ENCODE results near the gene YTHDF1.
"Not testable (repeated sequence)": the region's sequence is repeated elsewhere in the genome, so short reads cannot be mapped to it uniquely, and the experiment has no call there.

Gene YTHDF1

DNA sequence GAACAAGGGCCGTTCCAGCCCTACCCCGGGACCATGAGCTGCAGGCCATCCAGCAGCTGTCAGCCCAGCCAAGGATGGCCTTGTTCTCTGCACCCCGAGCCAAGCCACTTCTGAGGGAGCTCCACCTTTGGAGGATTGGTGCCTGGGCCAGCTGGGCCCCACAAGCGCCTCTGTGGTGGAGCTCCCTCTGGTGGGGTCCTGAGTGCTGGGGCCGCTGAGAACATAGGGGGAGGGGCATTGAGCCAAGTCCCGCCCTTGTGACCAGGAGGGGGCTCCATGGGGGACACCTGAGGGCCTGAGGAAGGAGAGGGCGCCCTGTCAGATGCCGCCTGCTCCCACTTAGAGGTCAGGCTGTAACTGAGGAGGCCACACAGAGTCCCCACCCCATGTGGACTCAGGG lies 43.2 kb downstream of the YTHDF1 start:
- DNase-seq (ENCODE audit: low read depth in 2 of 2): no peak

DNA sequence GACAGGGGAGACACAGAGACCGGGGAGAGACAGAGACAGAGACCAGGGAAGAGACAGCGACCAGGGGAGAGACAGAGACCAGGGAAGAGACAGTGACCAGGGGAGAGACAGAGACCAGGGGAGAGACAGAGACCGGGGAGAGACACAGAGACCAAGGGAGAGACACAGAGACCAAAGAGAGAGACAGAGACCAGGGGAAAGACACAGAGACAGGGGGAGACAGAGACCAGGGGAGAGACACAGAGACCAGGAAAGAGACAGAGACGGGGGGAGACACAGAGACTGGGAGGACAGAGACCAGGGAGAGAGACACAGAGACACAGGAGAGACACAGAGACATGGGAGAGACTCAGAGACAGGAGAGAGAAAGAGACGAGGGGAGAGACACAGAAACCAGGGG lies 43.9 kb downstream of the YTHDF1 start:
- no peak for DNase-seq (ENCODE audit: low read depth in 2 of 2)

DNA sequence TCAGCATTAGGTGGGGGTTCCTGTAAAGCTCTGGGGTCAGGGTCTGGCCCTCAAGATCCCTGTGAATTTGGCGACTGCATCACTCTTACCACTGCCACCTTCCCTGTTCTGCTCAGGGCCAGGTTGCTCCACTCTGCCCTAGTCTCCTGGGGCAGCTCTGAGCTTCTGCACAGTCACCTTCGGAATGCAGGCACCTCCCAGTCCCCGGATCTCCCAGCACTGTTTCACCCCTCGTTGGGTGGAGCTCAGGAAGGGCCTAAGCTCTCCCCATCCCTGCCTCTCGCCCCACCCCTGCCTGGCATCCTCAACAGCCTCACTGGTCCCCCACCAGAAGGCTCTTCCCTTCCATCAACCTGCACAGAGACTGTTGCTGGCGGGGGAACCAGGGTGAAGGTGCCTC lies 46.2 kb downstream of the YTHDF1 start:
- no peak for DNase-seq (ENCODE audit: low read depth in 2 of 2)

DNA sequence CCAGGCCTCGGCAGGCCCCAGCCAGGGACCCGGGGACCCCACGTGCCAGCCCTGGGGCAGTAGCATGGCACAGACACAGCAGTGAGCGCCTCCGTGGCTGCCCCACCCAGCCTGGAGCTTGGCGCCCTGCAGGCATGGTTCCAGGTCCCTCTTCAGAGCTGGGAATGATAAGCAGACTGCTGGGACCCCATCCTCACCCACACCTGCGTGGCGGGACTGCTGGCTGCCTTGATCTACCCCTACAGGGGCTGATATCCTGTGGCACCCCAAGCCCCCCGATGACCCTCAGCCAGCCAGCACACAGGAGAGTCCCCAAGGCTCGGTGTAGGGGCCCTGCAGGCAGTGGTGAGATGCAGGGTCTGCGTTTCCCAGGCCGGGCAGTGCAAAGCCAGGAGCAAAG lies 47.1 kb downstream of the YTHDF1 start:
- DNase-seq (ENCODE audit: low read depth in 2 of 2): no peak

DNA sequence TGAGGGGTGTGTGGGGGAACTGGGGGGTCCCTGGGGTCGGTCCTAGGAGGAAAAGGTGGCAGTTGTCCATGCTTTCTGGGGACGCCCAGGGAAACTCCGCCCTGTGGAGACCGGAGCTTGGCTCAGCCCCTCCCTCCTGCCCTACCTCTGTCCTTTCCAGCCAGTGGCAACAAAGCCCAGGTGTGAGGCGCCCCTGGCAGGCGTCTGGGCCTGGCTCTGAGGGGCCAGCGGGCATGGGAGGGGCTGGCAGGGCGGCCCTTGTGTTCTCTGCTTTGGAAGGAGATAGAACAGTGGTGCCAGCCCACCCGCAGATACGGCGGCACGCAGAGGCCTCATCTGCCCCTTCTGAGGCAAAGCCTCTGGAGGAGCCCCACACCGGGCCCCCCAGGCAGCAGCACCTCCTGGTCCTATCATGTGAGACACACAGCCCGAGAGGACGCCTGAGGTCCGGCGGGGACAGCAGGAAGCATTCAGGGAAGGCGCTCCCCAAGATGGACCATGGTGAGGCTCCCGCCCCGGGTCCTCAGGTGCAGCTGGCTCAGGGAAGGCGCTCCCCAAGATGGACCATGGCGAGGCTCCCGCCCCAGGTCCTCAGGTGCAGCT lies 47.9 kb downstream of the YTHDF1 start:
- no peak for DNase-seq (ENCODE audit: low read depth in 2 of 2)

DNA sequence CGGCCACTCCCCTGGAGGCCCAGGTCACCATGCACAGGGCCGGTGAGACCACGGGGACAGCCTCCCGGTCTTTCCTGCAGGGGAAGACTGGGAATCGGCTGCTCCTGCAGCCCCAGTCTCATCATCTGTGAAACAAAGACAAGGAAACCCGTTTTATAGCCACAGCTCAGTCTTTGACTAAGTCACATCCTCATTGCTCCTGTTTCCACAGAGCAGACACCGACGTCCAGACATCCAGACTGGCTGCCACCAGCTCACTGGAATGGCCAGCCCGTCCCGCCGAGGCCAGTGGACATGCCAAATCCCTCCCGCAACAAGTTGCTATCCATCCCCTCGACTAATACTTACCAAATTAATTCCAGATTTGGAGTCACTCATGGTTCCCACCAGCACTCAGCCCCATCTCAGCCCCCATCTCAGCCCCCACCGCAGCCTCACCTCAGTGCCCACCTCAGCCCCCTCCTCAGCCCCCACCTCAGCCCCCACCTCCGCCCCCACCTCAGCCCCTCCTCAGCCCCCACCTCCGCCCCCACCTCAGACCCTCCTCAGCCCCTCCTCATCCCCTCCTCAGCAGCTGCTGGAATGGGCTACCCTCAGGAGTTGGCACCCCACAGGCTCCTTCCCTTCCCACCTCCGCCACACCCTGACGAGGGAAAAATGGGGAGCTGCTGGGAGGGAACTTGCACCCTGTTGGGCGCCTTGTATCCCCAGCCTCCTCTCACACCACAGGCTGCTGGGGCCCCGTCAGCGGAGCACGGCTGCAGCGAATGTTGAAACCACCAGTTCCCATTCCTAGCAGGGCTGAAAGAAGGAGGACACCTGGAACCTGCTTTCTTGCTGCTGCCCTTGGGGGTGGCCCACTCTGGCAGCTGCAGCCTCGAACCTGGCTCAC lies 48.7 kb downstream of the YTHDF1 start:
- DNase-seq (ENCODE audit: low read depth in 2 of 2): no peak

DNA sequence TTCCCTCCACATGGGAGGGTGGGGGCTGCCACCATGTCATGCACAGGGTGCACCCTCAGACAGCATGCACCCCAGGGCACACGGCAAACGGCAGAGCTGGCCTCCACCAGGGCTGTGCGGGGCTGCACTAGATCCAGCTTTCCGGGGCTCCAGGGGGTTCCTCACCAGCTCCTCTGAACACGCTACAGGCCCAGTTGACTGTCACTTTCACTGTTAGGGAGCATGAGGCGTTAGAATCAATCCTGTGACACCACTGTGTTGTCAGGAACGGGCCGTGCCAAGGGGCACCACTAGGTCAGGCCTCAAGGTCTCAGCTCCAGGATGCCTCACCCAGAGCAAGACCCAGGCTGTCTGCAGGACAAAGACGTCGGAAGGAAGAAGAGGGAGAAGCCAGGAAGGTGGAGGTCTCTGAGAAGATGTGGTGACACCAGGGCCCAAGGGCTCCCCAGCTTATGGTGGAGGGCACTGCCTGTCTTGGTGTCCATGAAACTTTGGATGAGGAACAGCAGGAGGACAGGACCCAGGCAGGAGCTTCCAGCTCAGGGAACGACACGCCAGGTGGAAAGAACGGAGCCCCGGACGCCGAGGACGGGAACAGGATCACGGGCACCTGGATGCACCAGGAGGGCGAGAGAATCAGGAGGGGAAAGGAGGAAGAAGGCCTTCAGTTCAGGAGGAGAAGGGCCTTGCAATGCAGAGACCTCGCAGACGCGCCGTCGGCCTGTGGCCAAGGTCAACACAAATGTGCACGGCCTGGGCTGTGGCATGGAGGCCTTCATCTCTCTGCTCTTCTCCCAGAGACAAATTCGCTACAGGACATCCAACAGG lies 49.5 kb downstream of the YTHDF1 start:
- no peak for DNase-seq (ENCODE audit: low read depth in 2 of 2)

DNA sequence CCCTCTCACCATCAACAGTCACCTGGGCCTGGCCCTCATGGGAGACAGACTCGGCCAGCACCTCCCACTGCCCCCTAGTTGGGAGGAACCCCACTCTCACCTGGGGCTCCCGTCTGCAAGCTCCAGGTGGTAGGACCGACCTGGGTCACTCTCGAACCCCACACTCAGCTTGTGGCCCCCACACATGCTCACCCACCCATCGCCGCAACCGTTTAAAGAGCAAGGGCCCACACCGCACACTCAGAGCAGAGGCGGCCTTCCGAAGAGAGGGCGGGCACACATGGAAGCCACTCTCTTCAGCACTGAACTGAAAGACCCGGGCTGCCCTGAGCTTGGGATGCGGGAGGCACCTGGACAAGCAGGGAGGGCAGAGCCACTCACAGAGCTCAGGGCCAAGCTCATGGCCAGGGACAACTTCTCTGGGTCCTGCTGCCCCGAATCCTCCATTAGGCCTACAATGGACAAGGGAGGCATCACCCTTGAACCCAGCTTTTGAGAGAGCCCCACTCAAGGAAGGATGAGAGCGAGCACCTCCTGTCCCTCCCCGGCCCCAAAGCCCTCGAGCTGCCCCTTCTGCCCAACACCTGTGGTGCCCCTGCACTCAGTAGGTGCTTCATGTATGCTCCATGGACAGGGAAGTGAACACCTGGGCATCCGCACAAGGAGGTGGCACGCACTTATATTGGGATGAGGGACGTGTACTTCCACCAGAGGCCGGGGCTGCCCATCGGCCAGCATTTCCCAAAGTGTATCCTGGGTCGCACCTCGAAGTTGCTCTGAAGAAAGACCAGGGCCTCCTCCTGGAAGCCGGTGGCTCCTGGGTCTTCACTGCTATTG lies 50.4 kb downstream of the YTHDF1 start:
- DNase-seq (ENCODE audit: low read depth in 2 of 2): no peak

DNA sequence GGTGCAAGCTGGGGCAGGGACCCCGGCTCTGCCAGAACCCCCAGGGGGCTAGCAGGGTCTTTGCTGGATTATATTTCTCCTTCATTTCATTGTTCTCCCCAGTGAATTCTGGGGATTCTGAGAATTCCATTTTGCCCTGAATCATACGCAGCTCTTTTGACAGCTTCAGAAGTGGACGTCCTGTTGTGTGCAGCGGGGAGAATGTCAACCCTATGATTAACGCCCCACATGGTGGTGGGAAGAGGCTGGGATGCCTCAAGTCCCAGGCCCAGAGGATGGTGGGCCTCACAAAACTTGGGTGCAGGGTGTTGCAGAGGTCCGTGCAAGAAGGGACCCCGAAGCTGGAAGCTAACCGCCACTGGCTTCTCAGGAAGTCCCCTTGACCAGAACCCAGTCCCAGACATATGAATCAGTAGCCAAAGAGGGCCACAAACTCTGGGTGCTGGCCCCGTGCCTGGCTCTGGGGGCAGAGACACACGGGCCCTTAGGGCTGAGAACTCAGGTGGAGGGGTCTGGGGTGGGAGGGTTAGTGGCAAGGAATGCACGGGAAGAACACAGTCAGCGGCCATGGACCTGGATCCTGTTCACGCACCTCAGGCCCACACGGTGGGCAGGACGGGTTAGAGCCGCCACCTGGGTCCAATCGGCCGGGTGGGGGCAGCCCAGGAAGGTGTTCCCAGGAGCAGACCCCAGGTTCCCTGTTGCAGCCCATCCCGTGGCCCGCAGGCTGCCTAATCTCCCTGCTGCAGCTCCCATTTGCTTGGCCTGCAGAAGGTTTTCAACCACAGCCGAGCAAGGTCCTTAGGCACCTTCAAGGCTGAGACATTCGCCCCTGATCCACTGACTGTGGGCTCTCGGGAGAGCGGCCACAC lies 51.2 kb downstream of the YTHDF1 start:
- no peak for DNase-seq (ENCODE audit: low read depth in 2 of 2)

DNA sequence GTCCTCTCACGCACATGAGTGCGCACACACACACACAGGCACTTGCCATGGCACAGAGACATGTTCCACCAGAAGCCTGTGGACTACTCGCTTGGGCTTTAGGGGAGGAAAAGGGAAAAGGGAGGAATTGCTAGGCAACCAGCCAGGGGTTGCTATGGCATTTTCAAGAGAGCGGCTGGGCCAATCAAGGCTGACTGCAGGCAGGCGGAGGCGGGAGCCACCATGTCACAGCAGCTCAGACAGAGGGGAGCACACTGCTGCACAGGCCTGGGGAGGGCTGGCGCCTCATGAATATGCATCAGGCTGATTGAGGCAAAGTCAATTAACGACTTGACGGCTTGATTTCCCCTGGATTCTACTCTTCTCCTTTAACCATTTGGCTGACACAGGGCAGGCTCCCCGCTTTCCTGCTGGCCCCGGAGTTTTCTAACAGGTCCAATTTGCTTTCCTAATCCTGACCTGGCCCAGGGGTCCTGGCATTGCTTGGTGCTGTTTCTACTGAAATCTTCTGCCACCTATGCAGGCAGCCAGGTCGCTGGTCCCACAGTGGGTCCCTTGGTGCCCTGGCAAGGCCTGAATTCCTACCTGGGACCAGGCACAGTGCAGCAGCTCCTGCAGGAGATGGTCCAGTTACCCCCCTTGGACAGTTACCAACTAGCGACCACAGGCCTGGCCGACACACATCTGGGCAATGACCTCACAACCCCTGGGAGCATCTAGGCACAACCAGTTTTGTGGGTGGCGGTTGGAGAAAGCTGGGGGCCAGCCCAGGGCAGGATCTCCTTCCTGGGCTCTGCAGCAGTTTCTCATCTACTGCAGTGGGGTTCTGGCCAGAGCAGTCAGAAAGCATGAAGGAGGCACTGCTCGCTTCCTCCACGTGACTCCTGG lies 52.1 kb downstream of the YTHDF1 start:
- no peak for DNase-seq (ENCODE audit: low read depth in 2 of 2)

DNA sequence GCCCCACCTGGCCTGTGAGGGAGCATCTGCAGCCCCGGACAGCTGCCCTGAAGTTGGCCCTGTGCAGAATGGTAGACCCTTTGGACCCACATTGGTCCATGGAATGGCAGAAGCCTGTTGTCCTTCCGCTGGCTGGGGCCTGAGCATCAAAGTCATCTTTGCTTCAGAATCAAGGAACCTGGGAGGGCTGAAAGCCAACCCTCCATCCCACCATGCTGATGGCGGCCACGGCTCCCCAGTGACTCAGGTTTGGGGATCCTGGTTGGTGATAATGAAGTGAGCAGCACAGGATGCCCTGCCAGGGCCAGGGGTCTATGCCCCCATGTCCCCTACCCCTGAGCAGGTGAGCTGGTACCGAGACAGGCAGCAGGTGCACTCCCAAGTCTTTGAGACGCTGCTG lies 52.8 kb downstream of the YTHDF1 start:
- DNase-seq (ENCODE audit: low read depth in 2 of 2): no peak

DNA sequence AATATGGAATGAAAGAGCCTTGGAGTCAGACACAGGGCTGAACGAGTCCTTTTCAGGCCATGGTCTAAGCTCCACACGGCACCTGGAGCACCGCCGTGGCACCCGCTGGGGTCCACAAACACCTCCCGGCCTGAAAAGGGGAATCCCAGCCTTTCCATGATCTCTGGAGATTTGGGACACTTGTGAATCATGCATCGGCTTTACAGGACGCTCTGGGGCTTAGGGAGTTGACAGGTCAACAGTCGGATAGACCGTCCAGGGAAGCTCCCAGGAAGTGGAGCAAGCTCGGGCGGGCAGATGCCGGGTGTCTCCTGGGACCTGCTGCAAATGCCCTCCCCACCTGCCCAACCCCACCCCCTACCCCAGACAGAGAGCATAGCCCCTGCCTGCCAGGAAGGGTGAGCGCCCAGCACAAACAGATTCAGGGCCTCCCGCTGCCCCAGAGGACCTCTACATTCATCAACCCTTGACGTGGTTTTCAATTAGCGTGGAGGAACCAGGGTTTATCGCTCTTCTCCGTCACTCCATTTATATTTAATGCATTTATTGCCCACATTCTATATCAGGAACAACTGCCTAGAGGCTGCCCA lies 53.6 kb downstream of the YTHDF1 start:
- DNase-seq (ENCODE audit: low read depth in 2 of 2): no peak

DNA sequence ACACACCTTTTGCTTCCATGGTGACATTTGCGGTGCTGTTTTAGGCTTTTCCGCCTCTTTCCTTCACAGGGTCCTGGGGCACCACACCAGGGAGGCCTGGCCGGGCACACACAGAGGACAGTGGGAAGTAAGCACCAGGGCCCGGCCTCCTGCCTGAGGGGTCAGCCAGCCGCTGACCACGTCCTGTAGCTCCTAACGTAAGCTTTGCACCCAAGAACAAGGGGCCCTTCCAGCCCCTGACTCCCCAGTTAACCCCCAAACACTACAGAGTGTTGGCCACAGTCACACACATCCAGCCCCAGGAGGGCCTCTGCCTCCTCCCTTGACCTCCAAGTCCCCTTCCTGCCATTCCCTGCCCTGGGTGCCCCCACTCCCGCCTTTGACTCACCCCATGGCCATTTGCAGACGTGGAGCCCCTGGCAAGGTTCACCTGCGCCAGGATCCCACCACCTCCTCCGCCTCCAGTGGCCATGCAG lies 54.7 kb downstream of the YTHDF1 start:
- no peak for DNase-seq (ENCODE audit: low read depth in 2 of 2)

DNA sequence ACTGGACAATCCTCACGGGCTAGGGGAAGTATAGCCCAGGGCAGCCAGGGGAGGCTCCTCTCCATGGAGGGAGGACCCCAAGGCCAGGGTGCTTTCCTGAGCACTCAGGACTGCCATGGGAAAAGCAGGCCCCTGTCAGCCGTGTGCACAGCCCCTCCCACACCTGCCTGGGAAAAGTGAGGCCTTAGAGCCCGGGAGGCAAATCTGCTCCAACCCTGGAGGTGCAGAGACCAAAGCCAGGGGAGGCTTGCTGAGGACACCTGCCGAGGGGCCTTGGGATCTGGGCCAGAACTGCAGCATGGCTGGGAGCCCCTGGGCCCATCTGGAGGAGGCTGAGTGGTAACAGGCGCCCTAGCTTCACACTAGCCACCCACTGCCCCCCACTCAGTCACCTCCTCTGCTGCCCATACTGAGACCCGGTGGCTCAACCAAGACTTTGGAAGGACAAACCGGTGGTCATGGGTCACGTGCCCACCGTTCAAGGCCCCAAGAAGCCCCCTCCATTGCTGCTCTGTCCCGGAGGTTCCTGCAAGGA lies 55.2 kb downstream of the YTHDF1 start:
- DNase-seq (ENCODE audit: low read depth in 2 of 2): no peak

DNA sequence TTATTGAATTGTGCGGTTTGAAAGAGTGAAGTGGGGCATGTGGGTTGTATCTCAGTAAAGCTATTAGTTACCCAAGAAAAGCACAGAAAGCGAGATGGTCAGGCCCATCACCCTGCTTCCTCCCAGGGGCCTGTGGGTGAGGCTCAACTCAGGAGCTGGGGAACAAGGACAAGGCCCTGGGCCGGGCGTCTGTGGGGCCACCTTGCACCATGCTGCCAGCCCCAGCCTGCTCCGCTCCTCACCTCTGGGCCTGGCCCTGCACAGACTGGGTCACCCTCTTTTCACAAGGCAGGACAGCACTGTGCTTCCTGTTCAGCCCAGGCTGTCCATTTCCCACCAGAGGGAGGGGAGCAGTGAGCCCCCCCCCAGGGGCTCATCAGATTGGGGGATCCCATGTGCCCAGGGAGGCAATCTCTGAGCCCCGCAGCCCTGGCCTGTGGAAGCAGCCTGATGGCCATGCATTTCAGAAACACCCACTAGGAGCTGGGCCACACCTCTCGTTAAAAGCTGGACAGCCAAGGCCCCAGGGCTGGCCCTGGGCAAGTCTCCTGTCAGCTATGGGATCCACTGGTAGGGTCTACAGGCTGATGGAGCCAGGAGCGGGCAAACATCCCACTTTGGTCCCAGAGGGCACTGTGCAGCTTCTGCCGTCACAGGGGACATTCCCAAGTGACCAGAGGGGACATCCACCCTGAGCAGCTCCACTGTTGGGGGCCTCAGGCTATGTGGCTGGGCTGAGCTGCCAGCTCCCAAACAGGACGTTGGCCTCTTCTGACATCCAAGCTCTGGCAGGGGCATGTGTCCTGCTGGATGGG lies 55.9 kb downstream of the YTHDF1 start:
- DNase-seq (ENCODE audit: low read depth in 2 of 2): no peak

DNA sequence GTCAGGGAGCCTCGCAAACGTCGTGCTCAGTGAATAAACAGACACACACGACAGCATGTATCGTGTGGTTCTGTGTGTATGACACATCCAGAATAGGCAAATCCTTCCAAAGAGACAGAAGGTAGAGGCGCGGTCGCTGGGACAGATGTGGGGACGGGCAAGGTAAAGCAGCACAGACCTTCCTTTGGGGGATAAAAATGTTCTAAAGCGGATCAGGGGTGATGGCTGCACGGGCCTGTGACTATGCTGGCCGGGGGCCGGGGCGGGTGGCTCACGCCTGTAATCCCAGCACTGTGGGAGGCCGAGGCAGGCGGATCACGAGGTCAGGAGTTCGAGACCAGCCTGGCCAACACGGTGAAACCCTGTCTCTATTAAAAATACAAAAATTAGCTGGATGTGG lies 56.7 kb downstream of the YTHDF1 start:
- not testable (repeated sequence) for DNase-seq (ENCODE audit: low read depth in 2 of 2)

DNA sequence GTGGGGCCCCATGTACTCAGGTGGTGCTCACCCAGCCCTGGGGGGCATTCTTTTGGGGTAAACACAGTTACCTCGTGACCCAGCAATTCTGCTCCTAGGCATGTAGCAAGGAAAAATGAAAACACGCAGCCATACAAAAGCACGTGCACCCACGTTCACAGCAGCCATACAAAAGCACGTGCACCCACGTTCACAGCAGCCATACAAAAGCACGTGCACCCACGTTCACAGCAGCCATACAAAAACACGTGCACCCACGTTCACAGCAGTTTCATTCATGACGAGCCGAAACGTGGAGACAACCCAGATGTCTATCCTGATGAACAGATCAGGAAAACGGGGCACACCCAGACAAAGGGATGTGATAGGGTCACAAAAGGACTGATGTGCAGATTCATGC lies 57.1 kb downstream of the YTHDF1 start:
- DNase-seq (ENCODE audit: low read depth in 2 of 2): no peak

DNA sequence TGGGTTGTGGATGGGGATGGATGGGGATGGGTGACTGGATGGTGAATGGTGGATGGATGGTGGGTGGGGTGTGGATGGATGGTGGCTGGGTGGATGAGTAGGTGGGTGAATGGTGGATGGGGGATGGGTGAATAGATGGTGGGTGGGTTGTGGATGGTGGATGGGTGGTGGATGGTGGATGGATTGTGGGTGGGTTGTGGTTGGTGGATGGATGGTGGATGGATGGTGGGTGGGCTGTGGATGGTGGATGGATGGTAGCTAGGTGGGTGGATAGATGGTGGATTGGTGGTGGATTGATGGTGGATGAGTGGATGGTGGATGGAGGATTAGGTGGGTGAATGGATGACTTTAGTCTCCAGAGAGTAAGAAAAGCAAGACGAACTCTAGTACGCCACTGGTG lies 57.6 kb downstream of the YTHDF1 start:
- DNase-seq (ENCODE audit: low read depth in 2 of 2): no peak
